ENCODE results near the gene LDB2.

The LDB2 gene

GRCh38 chr4:16843831-16844508 lies 54.5 kb downstream of the LDB2 start:
- DNase-seq, result no peak

- no peak for DNase-seq
Measured at GRCh38 chr4:16838226-16838875, 60.1 kb downstream of the LDB2 start.

- DNase-seq, result no peak
Measured at GRCh38 chr4:16837475-16837874, 61.0 kb downstream of the LDB2 start.

GRCh38 chr4:16836324-16836723 lies 62.1 kb downstream of the LDB2 start:
- DNase-seq, result no peak

- no peak for DNase-seq
Measured at GRCh38 chr4:16835597-16836247, 62.7 kb downstream of the LDB2 start.

- DNase-seq, result no peak
Measured at GRCh38 chr4:16834814-16835213, 63.6 kb downstream of the LDB2 start.

GRCh38 chr4:16833722-16834121 lies 64.7 kb downstream of the LDB2 start:
- DNase-seq, result no peak

DNA sequence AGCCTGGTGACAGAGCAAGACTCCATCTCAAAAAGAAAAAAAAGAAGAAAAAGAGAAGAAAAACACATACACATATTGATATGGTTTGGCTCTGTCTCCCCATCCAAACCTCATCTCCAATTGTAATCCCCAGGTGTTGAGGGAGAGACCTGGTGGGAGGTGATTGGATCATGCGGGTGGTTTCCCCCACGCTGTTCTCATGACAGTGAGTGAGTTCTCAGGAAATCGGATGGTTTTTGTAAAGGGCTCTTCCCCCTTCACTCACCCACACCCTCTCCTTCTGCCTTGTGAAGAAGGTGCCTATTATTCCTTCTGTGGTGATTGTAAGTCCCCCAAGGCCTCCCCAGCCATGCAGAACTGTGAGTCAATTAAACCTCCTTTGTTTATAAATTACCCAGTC lies 68.4 kb downstream of the LDB2 start:
- no peak for DNase-seq

DNA sequence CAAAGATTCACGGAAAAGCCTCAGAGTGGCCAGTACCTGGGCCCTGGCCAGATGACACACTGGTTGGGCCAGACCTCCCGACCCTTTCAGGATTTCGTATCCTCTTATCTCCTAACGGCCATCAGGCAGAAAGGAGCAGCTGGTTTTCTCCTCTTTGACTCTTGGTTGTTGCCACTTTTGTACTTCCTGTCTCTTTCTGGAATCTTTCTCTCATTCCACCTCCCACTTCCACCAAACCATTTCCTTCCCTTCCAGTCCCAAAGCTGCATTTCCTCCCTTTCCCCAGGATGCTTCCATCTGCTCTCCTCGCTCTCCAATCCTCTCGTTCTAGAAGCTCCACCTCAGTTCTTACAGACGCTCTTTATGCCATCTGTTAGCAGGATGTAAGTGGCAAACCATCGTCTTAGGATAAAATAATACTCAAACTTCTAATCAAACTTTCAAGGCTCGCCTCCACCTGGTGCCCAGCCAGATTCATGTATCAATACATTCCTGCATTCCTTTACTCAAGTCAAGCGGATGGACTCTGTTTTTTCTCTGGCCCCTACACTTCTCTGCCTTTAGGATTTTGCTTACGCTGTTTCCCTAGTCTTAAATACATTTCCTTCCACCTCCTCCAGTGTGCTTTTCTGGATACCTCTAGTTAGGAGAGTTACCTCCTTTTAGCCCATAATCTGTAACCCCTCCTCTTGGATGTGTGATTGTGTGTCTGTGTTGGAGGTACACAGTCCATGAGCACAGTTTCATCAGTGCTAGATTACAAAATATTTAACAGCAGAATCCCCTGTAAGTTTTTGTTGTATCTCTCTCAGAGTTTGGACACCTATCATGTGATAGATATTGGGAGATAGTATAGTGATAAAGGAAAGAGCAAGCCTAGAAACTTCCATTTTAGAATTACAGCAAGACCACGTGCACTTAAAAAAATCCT lies 70.4 kb downstream of the LDB2 start:
- DNase-seq, result no peak

- DNase-seq, result no peak
Measured at GRCh38 chr4:16827045-16827444, 71.4 kb downstream of the LDB2 start.

GRCh38 chr4:16826406-16826910 lies 72.0 kb downstream of the LDB2 start:
- no peak for DNase-seq

DNA sequence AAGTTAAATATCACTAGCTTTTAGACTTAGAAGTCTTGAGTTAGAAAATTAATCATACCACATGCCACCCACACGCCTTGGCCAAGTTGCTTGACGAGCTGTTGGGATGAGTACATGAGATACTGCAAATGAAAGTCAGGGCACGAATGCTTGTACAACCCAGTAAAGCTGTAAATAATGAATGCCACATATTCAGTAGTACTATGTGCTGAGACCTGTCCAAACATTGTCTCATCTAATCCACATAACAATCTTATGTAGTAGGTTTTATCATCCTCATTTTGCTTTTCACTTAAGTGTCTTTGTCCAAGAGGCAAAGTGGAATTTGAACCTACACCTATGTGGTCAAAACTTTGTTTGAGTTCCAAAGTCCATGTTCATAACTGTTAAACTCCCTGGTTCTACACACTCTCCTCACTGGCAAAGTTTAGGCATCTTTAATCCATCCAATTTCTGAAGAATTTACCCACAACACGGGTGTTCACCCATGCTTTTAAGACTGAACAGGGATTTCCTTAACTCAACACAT lies 74.1 kb downstream of the LDB2 start:
- no peak for DNase-seq

GRCh38 chr4:16820329-16820728 lies 78.1 kb downstream of the LDB2 start:
- DNase-seq, result no peak

DNA sequence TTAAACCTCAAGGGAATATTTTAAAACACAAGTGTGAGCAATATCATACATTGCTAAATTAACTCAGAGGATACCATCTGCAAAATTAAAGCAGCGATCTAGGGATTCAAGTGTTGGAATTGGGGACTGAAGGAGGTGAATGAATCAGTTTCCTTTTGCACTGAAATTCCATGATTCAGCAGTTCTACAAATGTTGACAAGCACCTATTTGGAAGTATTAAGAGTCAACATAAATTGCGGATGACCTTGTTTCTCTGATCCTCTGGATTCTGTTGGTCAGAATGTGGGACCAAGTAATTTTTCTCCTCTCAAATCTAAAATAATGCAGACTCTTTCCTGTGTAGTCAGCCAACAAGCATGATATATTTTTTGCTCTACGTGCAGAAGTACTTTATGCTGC lies 78.8 kb downstream of the LDB2 start:
- DNase-seq, result no peak

GRCh38 chr4:16818005-16818404 lies 80.4 kb downstream of the LDB2 start:
- no peak for DNase-seq

- DNase-seq, result no peak
Measured at GRCh38 chr4:16817286-16817685, 81.2 kb downstream of the LDB2 start.

DNA sequence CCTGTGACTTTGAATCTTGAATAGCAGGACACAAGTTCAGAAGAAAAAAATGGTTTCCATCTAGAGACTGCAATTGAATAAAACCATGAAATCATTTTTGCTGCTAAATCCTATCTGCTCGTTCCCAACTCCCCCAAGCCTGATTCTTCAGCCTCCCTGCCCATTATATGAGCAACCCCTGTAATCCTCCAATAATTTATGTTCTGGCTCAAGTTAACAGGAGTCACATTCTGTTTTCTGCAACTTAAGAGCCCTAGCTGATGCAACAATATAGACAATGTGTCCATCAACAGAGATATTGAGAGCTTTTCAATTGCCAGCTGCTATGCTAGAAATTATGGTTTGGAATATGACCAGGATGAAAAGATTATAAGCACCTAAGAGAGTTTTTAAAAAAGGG lies 84.1 kb downstream of the LDB2 start:
- DNase-seq, result no peak

GRCh38 chr4:16812041-16812440 lies 86.4 kb downstream of the LDB2 start:
- DNase-seq, result no peak

DNA sequence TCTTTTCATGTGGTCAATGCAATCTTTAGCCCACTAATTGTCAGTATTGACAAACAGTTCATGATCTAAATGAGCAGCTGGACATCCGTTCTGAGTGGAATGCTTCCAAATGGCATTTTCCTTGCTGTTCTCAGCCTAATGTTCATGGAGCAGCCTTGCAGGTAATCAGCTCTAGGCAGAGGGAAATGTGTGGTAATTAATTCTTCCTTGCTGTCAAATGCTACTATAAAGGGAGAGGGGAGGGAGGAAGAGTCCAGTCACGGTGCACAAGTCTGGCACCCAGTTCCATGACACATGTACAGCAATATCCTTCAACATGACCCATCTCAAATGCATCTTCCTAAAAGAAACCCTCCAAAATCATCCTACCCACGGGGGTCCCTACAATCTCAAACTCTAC lies 88.5 kb downstream of the LDB2 start:
- DNase-seq, result no peak

DNA sequence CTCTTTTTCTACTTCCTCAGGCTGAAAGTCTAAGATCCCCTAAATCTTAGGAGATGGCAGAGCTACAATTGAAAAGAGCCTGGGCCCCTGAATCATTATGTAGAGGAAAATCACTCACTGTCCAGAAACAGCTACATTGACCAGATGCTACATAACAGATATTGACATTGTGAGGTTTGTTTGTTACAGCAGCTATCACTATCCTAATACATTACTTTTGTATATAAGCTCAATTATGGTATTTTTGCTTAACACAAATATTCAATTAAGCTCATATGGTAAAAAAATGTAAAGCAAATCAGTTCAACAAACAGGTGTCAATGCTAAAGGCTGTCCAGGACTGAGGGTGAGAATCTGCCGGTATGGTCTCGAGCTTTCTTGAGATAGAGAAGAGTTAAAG lies 89.4 kb downstream of the LDB2 start:
- DNase-seq, result no peak

DNA sequence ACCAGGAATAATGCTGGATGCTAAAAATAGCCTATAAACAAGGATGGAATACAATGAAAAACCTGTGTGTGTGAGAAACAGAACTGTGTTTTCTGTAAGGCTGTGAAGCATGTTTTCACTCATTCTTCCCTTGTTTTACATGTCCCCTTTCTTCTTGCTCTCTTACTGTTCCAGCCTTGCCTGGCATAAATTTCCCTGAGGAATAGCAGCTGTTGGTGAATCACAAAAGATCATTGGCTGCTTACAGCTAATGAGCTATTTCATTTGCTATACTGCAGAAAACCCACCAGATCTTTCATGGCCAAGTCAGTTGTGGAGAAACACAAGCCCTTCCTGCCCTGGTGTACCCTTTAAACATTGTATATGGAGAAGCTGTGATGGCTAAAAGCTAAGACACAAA lies 91.1 kb downstream of the LDB2 start:
- no peak for DNase-seq

DNA sequence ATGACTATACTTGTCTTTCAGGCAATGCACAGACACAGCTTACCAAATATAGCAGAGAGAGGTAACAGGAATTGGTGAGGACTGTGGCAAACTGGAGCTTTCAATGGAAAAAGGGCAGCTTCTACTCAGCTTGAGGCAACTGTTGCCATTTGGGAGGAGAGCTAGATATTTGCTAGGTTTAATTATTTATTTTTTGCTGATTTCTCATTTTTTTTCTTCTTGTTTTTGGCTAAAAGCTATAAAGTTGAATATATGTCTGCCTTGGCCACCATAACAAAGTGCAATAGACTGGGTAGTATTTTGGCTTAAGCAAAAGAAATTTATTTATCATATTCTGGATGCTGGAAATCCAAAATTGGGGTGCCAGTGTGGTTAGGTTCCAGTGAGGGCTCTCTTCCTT lies 93.9 kb downstream of the LDB2 start:
- DNase-seq, result no peak

DNA sequence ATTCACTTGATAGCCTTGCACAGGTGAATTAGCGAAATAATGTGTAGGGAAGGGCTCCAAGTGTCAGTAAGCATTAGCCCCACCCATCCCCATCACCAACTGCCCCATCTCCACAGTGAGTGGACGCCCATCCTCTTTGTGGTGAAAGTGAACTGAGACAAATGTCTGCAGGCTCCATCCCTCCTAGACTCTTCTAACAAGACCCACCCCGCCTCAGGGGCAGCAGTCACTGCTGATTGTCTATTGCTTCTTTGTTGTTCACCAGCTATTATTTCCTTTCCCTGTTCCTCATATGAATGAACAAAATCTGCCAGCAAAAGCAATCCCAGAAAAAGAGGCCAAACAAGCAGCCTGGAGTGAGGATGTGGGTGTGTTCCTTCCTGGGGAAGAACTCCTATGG lies 96.4 kb downstream of the LDB2 start:
- DNase-seq, result no peak

All from SW 1271 (cell line).